ENCODE data around the gene CACNG4. TPM values are rescaled to one million over a fixed set of nuclear protein-coding genes. Genes with fewer than 3 reads are reported as not detected.
"Not testable (repeated sequence)": the region's sequence is repeated elsewhere in the genome, so short reads cannot be mapped to it uniquely, and the experiment has no call there.

The CACNG4 gene
- total RNA-seq, 1 donor from 2014 or later: 0.05 TPM

DNA sequence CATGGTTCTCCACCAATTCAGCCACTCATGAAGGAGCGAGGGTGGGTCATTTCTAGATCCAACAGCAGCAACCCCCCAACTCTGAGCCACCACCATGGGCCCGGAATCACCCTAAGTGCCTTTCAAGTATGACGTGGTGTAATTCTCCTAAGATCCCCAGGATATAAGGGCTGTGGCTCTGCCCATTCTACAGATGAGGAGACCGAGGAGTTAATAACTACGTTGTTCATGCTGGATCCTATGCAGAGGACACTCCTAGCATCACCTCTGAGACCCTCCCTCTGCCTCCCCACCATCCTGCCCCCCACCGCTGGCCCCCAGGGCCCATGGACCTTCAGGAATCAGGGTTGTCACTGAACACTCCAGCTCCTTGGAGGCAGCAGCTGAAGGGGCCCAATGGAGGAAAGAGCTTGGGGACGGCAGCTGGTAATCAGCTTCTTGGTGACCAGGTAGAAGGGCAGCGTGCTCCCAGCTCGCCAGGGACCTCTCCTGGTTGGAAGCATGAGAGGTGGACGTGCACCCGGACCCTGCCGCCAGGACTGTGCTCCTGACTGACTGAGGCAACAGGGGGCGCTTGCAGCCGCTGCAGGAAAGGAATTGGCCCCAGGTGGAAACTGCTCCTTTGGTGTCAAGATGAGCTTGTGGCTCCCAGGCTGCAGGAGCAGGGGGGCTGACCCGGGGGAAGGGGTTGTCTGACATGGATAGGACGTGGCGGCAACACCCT is 51.7 kb downstream of the CACNG4 start:
- DNase-seq (ENCODE audit: low read depth): no peak

DNA sequence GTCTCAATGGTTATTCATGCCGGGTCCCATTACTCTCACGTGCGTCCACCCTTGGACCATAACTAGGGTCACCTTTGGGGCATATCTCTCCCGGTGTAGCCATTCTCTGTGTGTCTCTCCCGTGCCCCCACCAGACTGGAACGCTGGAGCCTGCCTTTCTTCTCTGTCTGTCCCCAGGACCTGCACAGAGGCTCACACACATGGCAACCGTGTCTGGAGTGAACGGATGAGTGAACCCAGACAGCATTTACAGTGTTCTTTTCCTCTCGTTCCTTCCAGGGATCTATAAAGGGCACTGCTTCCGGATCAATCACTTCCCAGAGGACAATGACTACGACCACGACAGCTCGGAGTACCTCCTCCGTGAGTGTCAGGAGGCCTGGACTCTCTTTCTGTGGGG is 53.4 kb downstream of the CACNG4 start:
- no peak for DNase-seq (ENCODE audit: low read depth)

DNA sequence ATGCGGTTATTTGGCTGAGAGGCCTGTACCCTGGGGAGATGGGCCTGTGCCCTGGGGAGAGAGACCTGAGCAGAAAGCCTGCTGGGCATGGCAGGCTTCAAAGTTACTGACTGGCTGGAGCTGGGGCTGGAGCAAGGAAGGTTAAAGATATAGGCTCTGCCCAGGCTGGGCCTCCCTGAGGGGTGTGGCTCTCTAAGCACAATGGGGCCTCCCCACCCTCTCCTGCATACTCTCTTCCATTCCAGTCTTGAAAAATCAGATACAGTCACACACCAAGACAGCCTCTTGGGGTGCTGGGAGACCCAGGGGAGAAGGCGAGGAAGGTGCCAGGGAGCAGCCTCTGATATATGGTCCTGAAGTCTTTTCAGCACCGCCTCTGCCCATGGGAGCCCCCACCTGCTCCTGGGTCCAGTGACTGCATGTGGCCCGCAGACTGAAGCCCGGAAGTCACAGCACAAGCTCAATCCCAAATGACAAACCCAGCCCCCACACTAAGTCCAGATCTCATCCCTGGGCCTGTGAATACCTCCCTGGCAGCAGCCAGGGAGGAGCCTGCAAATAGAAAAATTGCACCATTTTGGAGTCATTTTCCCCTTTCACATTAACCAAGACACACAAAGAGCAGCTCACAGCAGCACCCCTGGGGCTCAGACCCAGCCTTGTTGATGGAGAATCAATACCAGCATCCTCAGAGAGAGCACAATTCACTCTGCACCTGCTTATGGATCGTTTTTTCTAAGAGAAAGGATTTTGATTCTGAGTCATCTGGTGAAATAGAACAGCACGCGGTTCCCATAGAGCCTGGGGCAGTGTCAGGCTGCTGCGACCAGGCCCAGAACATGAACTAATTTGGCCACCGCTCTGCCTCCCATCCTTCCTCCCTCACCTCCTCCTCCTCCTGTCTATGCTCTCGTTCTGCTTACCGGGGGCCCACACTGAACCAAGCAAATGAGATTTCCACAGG is 54.2 kb downstream of the CACNG4 start:
- DNase-seq (ENCODE audit: low read depth): no peak

DNA sequence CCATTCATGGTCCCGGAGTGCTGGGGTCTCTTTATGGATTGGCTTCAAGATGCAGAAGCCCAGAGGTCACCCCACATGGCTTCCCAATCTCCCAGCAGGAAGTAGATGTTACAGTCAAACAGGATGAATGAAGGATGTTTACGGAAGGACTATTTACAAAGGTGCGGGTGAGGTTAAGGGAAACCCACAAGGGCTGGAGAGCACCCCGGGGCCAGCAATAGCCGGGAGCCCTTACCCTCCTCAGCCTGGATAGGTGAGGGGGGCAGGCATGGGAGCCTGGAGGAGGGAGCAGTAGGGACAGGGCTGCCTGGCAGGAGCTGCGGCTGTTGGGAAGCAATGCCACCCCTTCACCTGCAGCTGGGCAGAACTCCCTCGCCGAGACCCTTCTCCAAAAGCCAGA is 55.3 kb downstream of the CACNG4 start:
- no peak for DNase-seq (ENCODE audit: low read depth)

DNA sequence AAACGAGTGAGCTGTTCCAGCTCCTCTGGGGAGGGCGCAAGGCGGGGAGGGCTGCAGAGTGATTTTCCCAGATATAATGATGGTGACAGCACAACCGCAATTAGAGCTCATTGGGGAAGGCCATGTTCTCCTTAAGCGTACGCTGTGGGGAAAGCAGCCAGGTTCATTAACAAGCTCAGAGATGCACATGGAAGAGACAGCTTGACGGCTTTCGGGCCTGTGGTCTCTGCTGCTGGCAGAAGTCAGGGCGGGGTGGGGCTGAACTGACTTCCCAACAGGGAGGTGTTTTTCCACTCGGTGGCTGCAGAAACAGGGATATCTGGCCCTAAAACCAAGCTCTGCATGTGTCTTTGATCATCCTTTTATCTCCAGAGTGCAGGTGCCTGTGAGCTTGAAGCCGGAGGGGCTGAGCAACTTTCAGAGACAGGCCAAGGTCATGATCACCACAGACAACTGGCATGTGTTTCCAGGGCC is 55.8 kb downstream of the CACNG4 start:
- DNase-seq (ENCODE audit: low read depth): no peak

DNA sequence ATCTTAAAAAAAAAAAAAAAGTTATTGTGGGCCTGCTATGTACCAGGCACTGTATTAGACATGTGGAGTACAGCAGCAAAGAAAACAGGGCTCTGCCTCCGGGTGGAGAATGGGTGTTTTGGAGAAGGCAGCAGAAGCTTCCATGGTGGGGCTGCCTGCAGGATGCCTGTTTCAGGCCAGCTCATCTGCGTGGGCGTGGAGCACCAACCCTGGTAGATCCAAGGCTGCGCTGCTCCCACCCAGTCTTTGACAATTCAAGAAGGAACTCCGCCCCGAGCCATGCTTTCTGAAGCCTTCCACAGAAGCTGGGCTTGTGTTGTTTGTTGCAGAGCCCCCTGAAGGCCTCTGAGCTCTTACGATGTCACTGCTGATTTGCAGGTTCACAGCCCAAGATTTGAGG is 56.7 kb downstream of the CACNG4 start:
- DNase-seq (ENCODE audit: low read depth): no peak

DNA sequence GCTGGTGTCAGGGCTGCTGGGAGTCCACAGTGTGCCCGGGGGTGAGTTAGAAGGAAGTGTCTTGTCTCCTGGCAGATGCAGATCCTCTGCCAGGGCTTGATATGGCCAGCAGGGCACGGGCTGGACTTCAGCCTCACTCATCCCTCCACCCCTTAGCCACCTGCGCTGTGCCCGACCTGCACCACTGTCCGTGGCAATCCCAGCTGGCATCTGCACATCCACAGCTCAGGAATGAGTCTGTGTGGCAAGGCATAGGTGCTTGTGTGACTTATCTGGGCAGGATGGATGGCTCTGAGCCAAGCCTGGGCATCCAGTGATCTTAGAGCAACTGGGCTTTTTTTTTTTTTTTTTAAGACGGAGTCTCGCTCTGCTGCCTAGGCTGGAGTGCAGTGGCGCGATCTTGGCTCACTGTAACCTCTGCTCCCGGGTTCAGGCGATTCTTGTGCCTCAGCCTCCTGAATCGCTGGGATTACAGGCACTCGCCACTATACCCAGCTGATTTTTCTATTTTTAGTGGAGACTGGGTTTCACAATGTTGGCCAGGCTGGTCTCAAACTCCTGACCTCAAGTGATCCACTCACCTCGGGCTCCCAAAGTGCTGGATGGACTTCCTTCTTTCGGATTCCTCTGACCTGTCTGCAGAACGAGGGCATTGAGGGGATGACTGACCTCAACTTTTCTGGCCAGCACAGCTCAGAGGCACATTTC is 57.4 kb downstream of the CACNG4 start:
- DNase-seq (ENCODE audit: low read depth): no peak

DNA sequence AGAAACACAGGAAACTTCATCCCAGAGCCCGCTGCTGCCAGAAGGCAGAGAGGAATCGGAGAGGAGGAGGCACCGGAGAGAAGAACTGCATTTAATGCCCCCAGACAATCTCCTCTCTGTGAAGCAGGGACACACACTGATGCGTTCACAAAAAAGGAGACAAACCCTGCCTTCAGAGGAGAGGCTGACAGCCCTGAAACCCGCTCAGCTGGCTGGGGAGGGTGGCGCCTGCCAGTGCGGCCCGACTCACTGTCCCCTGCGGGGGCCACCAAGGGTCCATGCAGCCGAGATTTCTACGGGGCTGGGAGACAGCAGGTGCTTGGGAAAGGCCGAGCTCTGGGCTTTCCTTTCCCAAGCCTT is 57.9 kb downstream of the CACNG4 start:
- DNase-seq (ENCODE audit: low read depth): no peak

DNA sequence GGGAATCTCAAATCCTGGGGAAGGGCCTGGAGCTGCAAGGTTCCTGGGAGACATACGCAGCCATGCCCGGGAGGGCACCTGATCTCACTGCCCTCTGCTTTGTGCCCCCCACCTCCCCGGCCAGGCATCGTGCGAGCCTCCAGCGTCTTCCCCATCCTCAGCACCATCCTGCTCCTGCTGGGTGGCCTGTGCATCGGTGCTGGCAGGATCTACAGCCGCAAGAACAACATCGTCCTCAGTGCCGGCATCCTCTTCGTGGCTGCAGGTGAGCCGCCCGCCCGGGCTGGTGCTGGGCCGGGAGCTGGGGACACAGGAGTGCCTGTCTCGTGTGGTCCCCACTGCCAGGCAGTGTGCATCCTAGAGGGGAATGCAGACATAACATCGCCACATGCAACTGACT is 60.2 kb downstream of the CACNG4 start:
- DNase-seq (ENCODE audit: low read depth): no peak

DNA sequence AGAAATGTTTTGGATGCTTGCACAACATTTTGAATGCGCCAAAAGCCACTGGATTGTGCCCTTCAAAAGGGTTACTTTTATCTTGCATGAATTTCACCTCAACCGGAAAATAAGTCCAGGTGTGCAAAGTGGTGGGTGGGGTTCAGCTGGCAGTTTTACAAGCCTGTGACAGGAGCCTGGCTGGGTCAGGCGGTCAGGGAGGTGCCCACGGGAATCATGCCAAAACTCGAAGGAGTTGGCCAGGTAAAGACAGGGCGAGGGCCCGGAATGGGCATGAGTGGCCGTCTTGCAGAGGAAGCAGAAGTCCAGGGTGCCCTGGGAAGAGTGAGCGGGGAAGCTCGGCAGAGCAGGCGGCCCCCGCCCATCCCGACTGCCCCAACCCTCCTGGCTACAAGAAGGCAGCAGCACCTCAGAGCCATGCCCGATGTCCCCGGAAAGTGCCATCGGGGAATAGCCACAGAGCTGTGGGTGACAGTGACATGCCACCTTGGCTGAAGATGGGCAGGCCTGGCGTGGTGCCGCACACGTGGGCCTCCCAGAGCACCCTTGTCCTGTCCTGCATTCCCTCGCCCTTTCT is 60.8 kb downstream of the CACNG4 start:
- no peak for DNase-seq (ENCODE audit: low read depth)

DNA sequence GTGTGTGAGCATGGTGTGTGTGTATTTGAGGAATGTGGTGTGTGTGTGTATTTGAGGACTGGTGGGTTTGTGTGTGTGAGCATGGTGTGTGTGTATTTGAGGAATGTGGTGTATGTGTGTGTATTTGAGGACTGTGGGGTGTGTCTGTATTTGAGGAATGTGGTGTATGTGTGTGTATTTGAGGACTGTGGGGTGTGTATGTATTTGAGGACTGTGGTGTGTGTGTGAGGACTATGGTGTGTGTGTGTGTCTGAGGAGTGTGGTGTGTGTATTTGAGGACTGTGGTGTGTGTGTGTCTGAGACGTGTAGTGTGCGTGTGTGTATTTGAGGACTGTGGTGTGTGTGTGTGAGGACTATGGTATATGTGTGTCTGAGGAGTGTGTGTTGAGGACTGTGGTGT is 61.8 kb downstream of the CACNG4 start:
- no peak for DNase-seq (ENCODE audit: low read depth)

DNA sequence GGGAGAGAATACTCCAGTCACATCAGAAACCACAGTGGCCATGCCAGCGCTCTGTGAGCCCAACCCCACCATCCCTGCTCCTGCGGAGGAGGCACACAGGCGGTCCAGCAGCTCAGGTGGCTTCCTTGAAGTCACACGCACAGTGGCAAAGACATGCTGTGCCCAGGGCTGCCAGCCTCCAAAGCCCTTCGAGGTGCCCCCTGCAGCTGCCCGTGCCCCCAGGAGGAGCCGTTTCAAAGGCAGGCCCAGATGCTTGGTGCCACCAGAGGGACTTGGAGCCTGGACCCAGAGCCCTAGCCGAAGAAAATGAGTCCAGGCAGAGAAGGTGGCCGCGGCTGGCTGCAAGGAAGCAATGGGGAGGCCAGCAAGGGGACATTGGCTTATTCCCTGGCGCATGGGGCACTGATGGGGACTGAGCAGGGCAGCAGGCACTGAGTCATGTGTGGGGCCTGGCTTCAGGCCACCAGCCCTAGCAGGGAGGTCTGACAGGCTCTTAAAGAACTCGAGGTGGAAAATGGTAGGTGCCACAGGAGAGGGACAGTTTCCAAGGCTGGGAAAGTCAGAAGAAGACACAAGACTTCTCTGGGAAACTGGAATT is 62.6 kb downstream of the CACNG4 start:
- DNase-seq (ENCODE audit: low read depth): peak; percentile 60

DNA sequence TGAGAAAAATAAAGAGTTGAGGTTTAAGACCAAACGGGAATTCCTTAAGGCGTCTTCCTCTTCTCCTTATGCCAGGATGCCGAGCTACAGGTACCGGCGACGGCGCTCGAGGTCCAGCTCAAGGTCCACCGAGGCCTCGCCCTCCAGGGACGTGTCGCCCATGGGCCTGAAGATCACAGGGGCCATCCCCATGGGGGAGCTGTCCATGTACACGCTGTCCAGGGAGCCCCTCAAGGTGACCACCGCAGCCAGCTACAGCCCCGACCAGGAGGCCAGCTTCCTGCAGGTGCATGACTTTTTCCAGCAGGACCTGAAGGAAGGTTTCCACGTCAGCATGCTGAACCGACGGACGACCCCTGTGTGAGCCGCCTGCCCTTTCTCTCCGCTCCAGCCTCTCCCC is 66.1 kb downstream of the CACNG4 start:
- DNase-seq (ENCODE audit: low read depth): no peak

DNA sequence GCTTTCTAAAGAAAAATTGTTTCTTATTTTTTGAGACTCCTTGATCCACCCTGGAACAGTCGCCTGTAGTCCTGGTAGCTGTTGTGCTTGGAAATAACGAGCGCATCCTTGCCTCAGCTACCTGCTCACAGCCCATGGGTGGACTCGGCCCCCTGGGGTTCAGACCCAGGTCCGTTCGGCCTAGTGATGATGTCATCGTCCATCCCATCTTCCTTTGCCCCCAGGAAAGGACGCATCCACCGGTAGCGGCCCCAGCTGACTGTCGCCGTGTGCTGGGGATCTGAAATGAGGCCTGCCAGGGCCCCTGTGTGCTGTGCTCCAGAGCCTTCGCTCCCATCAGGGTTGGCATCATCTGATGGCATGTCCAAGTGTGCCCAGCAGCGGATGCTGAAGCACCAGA is 67.9 kb downstream of the CACNG4 start:
- no peak for DNase-seq (ENCODE audit: low read depth)

DNA sequence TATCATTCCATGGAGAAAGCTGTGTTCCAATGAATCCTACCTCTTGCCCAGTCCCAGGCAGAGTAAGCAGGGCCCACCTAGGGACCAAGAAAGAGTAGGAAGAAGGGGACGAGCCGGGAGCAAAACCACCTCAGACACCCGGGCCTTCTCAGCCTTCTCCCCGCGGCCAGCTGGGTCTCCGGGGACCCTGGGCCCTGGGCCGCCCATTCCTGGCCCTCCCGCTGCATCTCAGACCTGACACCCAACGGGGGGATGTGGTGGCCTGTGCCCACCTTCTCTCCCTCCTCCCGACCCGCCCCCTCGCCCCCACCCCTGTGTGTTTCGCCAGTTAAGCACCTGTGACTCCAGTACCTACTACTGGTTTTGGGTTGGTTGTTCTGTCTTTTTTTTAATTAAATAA is 68.5 kb downstream of the CACNG4 start:
- no peak for DNase-seq (ENCODE audit: low read depth)

DNA sequence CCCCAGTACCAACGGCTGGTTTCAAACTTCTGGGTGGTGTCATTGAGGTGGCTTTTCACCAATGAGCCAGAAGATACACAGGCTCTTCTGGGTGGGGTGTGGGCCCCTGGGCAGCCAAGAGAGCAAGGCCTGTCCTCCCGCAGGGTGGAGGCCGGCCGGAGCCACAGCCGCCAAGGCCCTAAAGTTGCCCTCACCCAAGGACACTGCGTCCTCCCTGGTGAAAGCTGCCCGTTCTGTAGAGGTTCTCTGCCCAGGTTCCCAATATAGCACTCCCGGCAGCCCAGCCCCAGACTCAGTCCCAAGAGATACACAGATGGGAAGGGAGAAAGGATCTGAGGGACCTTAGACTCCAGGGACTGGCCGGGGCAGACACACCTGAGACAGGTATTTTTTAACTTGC is 69.1 kb downstream of the CACNG4 start:
- no peak for DNase-seq (ENCODE audit: low read depth)

DNA sequence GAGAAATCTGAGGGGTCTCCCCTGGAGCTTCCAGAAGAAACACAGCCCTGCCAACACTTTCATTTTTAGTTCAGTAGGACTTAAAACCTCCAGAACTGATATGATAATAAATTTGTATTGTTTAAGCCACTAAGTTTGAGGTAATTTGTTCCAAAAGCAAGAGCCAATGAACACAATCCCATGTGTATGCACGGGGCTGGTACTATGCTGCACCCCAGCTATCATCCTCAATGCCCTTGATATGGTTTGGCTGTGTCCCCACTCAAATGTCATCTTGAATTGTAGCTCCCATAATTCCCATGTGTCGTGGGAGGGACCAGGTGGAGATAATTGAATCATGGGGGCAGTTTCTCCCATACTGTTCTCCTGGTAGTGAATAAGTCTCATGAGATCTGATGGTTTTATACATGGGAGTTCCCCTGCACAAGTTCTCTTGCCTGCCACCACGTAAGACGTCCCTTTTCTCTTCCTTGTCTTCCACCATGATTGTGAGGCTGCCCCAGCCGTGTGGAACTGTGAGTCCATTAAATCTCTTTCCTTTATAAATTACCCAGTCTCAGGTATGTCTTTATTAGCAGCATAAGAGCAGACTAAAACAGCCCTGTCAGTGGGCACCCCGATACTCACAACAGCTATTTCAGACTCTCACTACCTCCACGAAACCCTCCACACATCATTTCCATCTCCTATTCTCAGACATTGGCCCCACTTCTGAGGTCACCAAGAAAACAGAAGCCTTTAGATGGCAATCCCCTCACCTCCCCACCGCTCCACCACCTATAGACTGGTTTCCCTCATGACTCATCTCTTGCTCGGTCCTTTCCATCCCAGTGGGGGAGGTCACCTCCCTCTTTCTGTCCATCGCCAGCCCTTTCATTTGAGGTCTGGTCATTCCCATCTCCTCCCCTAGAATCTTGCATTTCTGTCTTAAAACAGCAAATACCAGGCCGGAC is 70.9 kb downstream of the CACNG4 start:
- no peak for DNase-seq (ENCODE audit: low read depth)

DNA sequence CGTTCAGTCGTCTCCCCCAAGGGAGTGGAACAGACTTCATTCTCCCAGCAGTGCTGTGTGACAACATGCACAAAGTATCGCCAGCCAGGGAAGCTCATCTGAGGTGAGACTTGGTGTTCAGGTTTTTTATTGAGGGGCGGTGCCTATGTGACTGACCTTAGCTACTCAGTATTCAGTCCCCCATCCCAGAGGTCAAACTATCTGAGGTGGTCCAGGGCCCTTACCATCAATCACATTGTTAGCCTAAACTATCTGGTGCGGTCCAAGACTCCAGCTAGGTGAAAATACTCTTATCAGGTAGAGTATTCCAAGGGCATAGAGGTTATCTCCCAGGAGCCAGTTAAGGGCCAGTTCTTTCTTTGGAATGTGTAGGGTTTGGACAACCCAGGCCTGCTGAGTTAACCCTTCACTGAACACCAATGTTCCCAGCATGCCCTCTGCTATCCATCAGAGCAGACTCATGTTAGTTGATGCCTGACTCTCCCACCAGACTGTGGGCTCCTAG is 74.4 kb downstream of the CACNG4 start:
- DNase-seq (ENCODE audit: low read depth): no peak

DNA sequence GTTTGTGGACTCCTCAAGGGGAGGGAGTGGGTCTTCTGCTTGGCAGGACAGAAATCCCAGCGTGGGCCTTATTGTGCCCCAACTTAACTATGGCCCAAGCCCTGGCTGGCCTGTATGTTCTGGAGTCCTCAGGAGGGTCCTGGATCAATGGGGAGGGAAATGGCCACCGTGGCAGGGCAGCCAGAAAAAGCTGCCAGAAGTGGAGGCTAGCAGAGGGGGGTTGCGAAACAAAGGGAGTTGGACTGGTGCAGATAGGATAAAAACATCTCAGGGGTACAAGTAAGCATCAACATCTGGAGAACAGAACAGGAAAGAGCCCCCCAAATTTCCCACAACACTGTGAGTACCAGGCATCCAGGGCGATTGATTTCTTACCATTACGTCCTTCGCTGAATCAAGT is 76.1 kb downstream of the CACNG4 start:
- no peak for DNase-seq (ENCODE audit: low read depth)

DNA sequence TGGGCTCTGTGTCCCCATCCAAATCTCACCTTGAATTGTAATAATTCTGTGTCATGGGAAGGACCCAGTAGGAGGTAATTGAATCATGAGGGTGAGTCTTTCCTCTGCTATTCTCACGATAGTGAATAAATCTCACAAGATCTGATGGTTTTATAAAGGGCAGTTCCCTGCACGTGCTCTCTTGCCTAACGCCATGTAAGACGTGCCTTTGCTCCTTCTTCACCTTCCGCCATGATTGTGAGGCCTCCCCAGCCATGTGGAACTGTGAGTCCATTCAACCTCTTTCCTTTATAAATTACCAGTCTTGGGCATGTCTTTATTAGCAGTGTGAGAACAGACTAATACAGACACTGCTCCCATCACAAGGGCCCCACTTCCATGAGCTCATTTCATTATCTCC is 76.6 kb downstream of the CACNG4 start:
- not testable (repeated sequence) for DNase-seq (ENCODE audit: low read depth)

Measured in myocyte (in vitro differentiated cells).